HCT116 (cell line): ENCODE measurements around the gene FMN1. TPM values are rescaled to one million over a fixed set of nuclear protein-coding genes. Genes with fewer than 3 reads are reported as not detected.

Experiments
- ATAC-seq: fragments of 200-7000 bp; cut with Tn5 transposase; 2 replicates; pipeline ENCODE4 v1.9.1; 2020; ENCODE audit warnings: mild to moderate bottlenecking, moderate library complexity
- BruUV-seq: library from RNA; stranded (reverse); fragments of 400-500 nt; replicated peaks from 2 replicates; lab custom pipeline; 2021; lab: Mats Ljungman, UMichigan
- CTCF ChIA-PET: fragments of 300-600 bp; sonication (Branson Sonifier 250); formaldehyde crosslinking; loops from one replicate; lab custom pipeline; 2021; ENCODE audit warnings: antibody characterized with exemption; lab: Charles Lee
- POLR2A ChIA-PET: fragments of 300-600, 350-600 bp; sonication (Branson Sonifier 250); formaldehyde crosslinking; loops from one replicate; lab custom pipeline; 2021; ENCODE audit warnings: antibody characterized with exemption; lab: Charles Lee
- RAD21 ChIA-PET, 2 experiments: fragments of 300-600 bp; sonication (Branson Sonifier 250); formaldehyde crosslinking; loops; one replicate each; lab custom pipeline; 2023; ENCODE audit warnings: low total read pairs in 2 of 2; ENCODE audit not compliant: uncharacterized antibody in 2 of 2, unreplicated experiment in 2 of 2, low non-redundant PET in 1 of 2; lab: Charles Lee
- DNase-seq: peaks from one replicate; pipeline ENCODE4 v3.0.0-alpha.2; 2010; ENCODE audit warnings: low read depth, low spot score
- H2AFZ ChIP-seq: fragments of 200-600 bp; shearing (Covaris generic), sonication (generic); 2 replicates; pipeline ENCODE4 v1.6.1; 2017; ENCODE audit warnings: low read depth, mixed run types, mixed read lengths, antibody characterized with exemption, low read length; ENCODE audit not compliant: poor library complexity, severe bottlenecking
- H3K27ac ChIP-seq: 2 replicates; pipeline ENCODE4 v1.5.1; 2012; ENCODE audit warnings: low read depth, low read length
- H3K27me3 ChIP-seq: fragments of 200-600 bp; sonication (generic); 2 replicates; pipeline ENCODE4 v1.6.1; 2016; ENCODE audit warnings: mixed run types, low read length, mixed read lengths; ENCODE audit not compliant: insufficient read depth
- H3K36me3 ChIP-seq, 2 experiments: fragments of 200-500 bp in 1 of 2; fragments of 200-600 bp in 1 of 2; sonication (Bioruptor generic) in 1 of 2; sonication (generic) in 1 of 2; 2 replicates each; pipeline versions ENCODE4 v1.5.1 to v1.6.1; 2014 to 2016; ENCODE audit warnings: low read length in 2 of 2, inconsistent platforms in 1 of 2, mixed read lengths in 1 of 2, mixed run types in 1 of 2; ENCODE audit not compliant: insufficient read depth in 2 of 2, control insufficient read depth in 1 of 2
- H3K4me1 ChIP-seq, 2 experiments: fragments of 200-600 bp in 1 of 2; sonication (generic) in 1 of 2; 2 replicates each; pipeline versions ENCODE4 v1.5.1 to v1.6.1; 2012 to 2017; ENCODE audit warnings: low read length in 2 of 2, inconsistent platforms in 1 of 2, mild to moderate bottlenecking in 1 of 2, mixed read lengths in 1 of 2, mixed run types in 1 of 2, moderate library complexity in 1 of 2; ENCODE audit not compliant: insufficient read depth in 2 of 2, control insufficient read depth in 1 of 2
- H3K4me2 ChIP-seq: fragments of 200-600 bp; sonication (generic); 2 replicates; pipeline ENCODE4 v1.6.1; 2017; ENCODE audit warnings: mixed run types, low read length, mixed read lengths
- H3K4me3 ChIP-seq, 2 experiments: fragments of 200-600 bp in 1 of 2; sonication (generic) in 1 of 2; replicated peaks in 1 of 2; 2 replicates each; pipeline ENCODE4 v1.5.1; 2011 to 2016; ENCODE audit warnings: low read length in 2 of 2, control low read depth in 1 of 2, low read depth in 1 of 2, mild to moderate bottlenecking in 1 of 2, mixed read lengths in 1 of 2, mixed run types in 1 of 2
- H3K79me2 ChIP-seq: fragments of 200-600 bp; sonication (generic); 2 replicates; pipeline ENCODE4 v1.6.1; 2017; ENCODE audit warnings: mild to moderate bottlenecking, mixed run types, low read length, moderate library complexity, mixed read lengths; ENCODE audit not compliant: insufficient read depth
- H3K9ac ChIP-seq: fragments of 200-600 bp; sonication (generic); 2 replicates; pipeline ENCODE4 v1.6.1; 2016; ENCODE audit warnings: low read length, mixed read lengths
- H3K9me2 ChIP-seq: fragments of 200-600 bp; sonication (generic), shearing (Covaris generic); 2 replicates; pipeline ENCODE4 v1.6.1; 2017; ENCODE audit warnings: mixed run types, mild to moderate bottlenecking, moderate library complexity; ENCODE audit not compliant: insufficient read depth
- H3K9me3 ChIP-seq, 2 experiments: fragments of 200-500 bp in 1 of 2; fragments of 200-600 bp in 1 of 2; sonication (Bioruptor generic) in 1 of 2; sonication (generic) in 1 of 2; 2 replicates each; pipeline ENCODE4 v1.6.1; 2014 to 2017; ENCODE audit warnings: low read length in 2 of 2, mixed read lengths in 2 of 2, inconsistent platforms in 1 of 2, low read depth in 1 of 2, mild to moderate bottlenecking in 1 of 2, mixed run types in 1 of 2, moderate library complexity in 1 of 2; ENCODE audit not compliant: control insufficient read depth in 1 of 2, insufficient read depth in 1 of 2
- H4K20me1 ChIP-seq: fragments of 200-600 bp; sonication (generic), shearing (Covaris generic); 2 replicates; pipeline ENCODE4 v1.6.1; 2017; ENCODE audit warnings: mixed run types, mild to moderate bottlenecking, moderate library complexity; ENCODE audit not compliant: insufficient read depth
- EGR1 ChIP-seq: IDR thresholded peaks from 2 replicates; pipeline ENCODE4 v1.6.1; 2012; ENCODE audit warnings: low read depth
- ELF1 ChIP-seq: IDR thresholded peaks from 2 replicates; pipeline ENCODE4 v1.6.1; 2012; ENCODE audit warnings: low read depth, borderline replicate concordance
- EZH2 ChIP-seq: fragments of 200-600 bp; sonication (generic); IDR thresholded peaks from 2 replicates; pipeline ENCODE4 v1.6.1; 2017; ENCODE audit warnings: antibody characterized with exemption, mixed run types
- JUND ChIP-seq: IDR thresholded peaks from 2 replicates; pipeline ENCODE4 v1.6.1; 2012
- POLR2A ChIP-seq: IDR thresholded peaks from 2 replicates; pipeline ENCODE4 v1.7.0; 2011; ENCODE audit warnings: borderline replicate concordance; ENCODE audit not compliant: insufficient read depth, insufficient read length; ENCODE audit errors: extremely low read depth
- RAD21 ChIP-seq: IDR thresholded peaks from 2 replicates; pipeline ENCODE4 v1.6.1; 2012; ENCODE audit warnings: low read depth, mild to moderate bottlenecking
- SIN3A ChIP-seq: IDR thresholded peaks from 2 replicates; pipeline ENCODE4 v1.6.1; 2012; ENCODE audit warnings: low read depth
- SP1 ChIP-seq: IDR thresholded peaks from 2 replicates; pipeline ENCODE4 v1.6.1; 2012; ENCODE audit warnings: low read depth
- SRF ChIP-seq: IDR thresholded peaks from 2 replicates; pipeline ENCODE4 v1.6.1; 2012; ENCODE audit warnings: low read depth
- TCF7L2 ChIP-seq: IDR thresholded peaks from 2 replicates; pipeline ENCODE4 v1.7.0; 2011; ENCODE audit warnings: borderline replicate concordance, inconsistent platforms; ENCODE audit not compliant: insufficient read depth, insufficient read length; ENCODE audit errors: extremely low read depth
- YY1 ChIP-seq: IDR thresholded peaks from 2 replicates; pipeline ENCODE4 v1.6.1; 2011; ENCODE audit warnings: low read length, low read depth, moderate library complexity, mild to moderate bottlenecking; ENCODE audit not compliant: insufficient replicate concordance; ENCODE audit errors: extremely low read depth
- ZFX ChIP-seq: fragments of 450-650 bp; IDR thresholded peaks from 2 replicates; pipeline ENCODE4 v1.6.1; 2017
- intact Hi-C: fragments of 100-400 bp; cut with micrococcal nuclease; formaldehyde crosslinking; loops from 2 replicates; pipeline ENCODE4 v1.10.0; 2022
- total RNA-seq: library from RNA; stranded (reverse); gene quantifications from one replicate; pipeline ENCODE4 v1.2.1, GENCODE V29; 2021; ENCODE audit not compliant: unreplicated experiment
- TF ChIP-seq, protein P1 (sequence below): IDR thresholded peaks from 2 replicates; pipeline ENCODE4 v1.6.1; 2012

Gene FMN1
- total RNA-seq, 1 experiment from 2014 or later = 0.39 TPM

GRCh38 chr15:32928876-32929275 lies 265.6 kb downstream of the FMN1 start:
- Histone ChIP-seq H3K9me2 (no peaks in the 10 kb centered on the region), H2AFZ (no peak overlapping the region), H3K4me3 (no peak overlapping the region), H3K4me2 (no peak overlapping the region), H3K9ac (no peak overlapping the region), H3K79me2 (no peaks in the 10 kb centered on the region), H3K4me1 (no peaks in the 10 kb centered on the region), H3K36me3 (no peaks in the 10 kb centered on the region), H3K9me3 (no peaks in the 10 kb centered on the region), H3K27ac (no peak overlapping the region), H3K27me3 (no peaks in the 10 kb centered on the region), H4K20me1 (no peaks in the 10 kb centered on the region)
- RAD21 ChIA-PET = interaction anchor here in 1 of 2 experiments (0.6 kb wide), 1 partner anchor 295 kb away, joined by 10 read pairs; no protein-coding TSS in a partner anchor
- intact Hi-C loops = no loop called here
- CTCF ChIA-PET = no interaction called here
- POLR2A ChIA-PET = no interaction called here
- no peak for DNase-seq
- no peak for TF ChIP-seq SRF
- TF ChIP-seq RAD21 = no peak
- no peak for TF ChIP-seq JUND
- TF ChIP-seq EZH2 = no peak
- no peak for TF ChIP-seq TCF7L2
- no peak for TF ChIP-seq ZFX
- BruUV-seq = no TSS peak
- no peak for ATAC-seq

- RAD21 ChIA-PET = no interaction called here
- Histone ChIP-seq H2AFZ (no peak overlapping the region), H3K9me3 (no peaks in the 10 kb centered on the region), H3K4me3 (no peak overlapping the region), H3K27ac (no peak overlapping the region)
- ATAC-seq = no peak
- BruUV-seq = no TSS peak
- CTCF ChIA-PET = no interaction called here
- TF ChIP-seq EGR1 (no peak), YY1 (no peak), POLR2A (no peak), SP1 (no peak), ELF1 (no peak), SIN3A (no peak)
- TF ChIP-seq, protein P1, sequence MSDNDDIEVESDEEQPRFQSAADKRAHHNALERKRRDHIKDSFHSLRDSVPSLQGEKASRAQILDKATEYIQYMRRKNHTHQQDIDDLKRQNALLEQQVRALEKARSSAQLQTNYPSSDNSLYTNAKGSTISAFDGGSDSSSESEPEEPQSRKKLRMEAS = no peak
- TF ChIP-seq, all 23 proteins: peak for 0
- DNase-seq = no peak
- Histone ChIP-seq H3K36me3 (no peaks in the 10 kb centered on the region), H3K27me3 (no peaks in the 10 kb centered on the region), H3K4me2 (no peak overlapping the region), H3K79me2 (no peaks in the 10 kb centered on the region), H3K4me1 (no peaks in the 10 kb centered on the region), H4K20me1 (no peaks in the 10 kb centered on the region), H3K9ac (no peak overlapping the region), H3K9me2 (no peaks in the 10 kb centered on the region)
- POLR2A ChIA-PET = no interaction called here
- intact Hi-C loops = no loop called here
Measured at GRCh38 chr15:32927124-32927523, 267.4 kb downstream of the FMN1 start.
